MM.1S (cell line): ENCODE measurements around the gene FIBCD1.

ENCODE experiments used
- DNase-seq: peaks from one replicate; pipeline ENCODE4 v3.0.0-alpha.2; 2015
- H2AFZ ChIP-seq: fragments of 300-600 bp; sonication (generic); 2 replicates; pipeline ENCODE4 v1.6.0; 2016; ENCODE audit warnings: antibody characterized with exemption, low read length
- H3F3A ChIP-seq: fragments of 300-600 bp; sonication (generic); 2 replicates; pipeline ENCODE4 v1.6.1; 2016; ENCODE audit warnings: mild to moderate bottlenecking, antibody characterized with exemption, low read length, moderate library complexity, mixed read lengths; ENCODE audit not compliant: insufficient read depth
- H3K27ac ChIP-seq: fragments of 300-600 bp; sonication (generic); 2 replicates; pipeline ENCODE4 v1.5.1; 2016; ENCODE audit warnings: mild to moderate bottlenecking, low read length
- H3K27me3 ChIP-seq: fragments of 300-600 bp; sonication (generic); replicated peaks from 2 replicates; pipeline ENCODE4 v1.6.0; 2016; ENCODE audit warnings: low read length; ENCODE audit not compliant: insufficient read depth
- H3K36me3 ChIP-seq: fragments of 300-600 bp; sonication (generic); replicated peaks from 2 replicates; pipeline ENCODE4 v1.6.1; 2016; ENCODE audit warnings: mild to moderate bottlenecking, low read length, mixed read lengths; ENCODE audit not compliant: insufficient read depth
- H3K4me1 ChIP-seq: fragments of 300-600 bp; sonication (generic); 2 replicates; pipeline ENCODE4 v1.6.1; 2016; ENCODE audit warnings: low read length, mixed read lengths
- H3K4me2 ChIP-seq: fragments of 300-600 bp; sonication (generic); 2 replicates; pipeline ENCODE4 v1.6.0; 2016; ENCODE audit warnings: low read depth, low read length
- H3K4me3 ChIP-seq: fragments of 300-600 bp; sonication (generic); 2 replicates; pipeline ENCODE4 v1.5.1; 2016; ENCODE audit warnings: low read length, mixed read lengths
- H3K79me2 ChIP-seq: fragments of 300-600 bp; sonication (generic); 2 replicates; pipeline ENCODE4 v1.6.1; 2016; ENCODE audit warnings: mixed run types, low read length, mixed read lengths
- H3K9ac ChIP-seq: fragments of 300-600 bp; sonication (generic); 2 replicates; pipeline ENCODE4 v1.6.1; 2016; ENCODE audit warnings: low read length, mixed read lengths
- H3K9me2 ChIP-seq: fragments of 300-600 bp; sonication (generic); replicated peaks from 2 replicates; pipeline ENCODE4 v1.6.1; 2016; ENCODE audit warnings: mild to moderate bottlenecking, low read length, mixed read lengths; ENCODE audit not compliant: insufficient read depth
- H3K9me3 ChIP-seq: fragments of 300-600 bp; sonication (generic); replicated peaks from 2 replicates; pipeline ENCODE4 v1.6.1; 2016; ENCODE audit warnings: mild to moderate bottlenecking, low read length, mixed read lengths; ENCODE audit not compliant: insufficient read depth
- H4K20me1 ChIP-seq: fragments of 300-600 bp; sonication (generic); 2 replicates; pipeline ENCODE4 v1.6.1; 2016; ENCODE audit warnings: mild to moderate bottlenecking, low read length, moderate library complexity, mixed read lengths; ENCODE audit not compliant: insufficient read depth
- EZH2 ChIP-seq: fragments of 300-600 bp; sonication (generic); optimal IDR thresholded peaks from 2 replicates; pipeline ENCODE3; 2017; ENCODE audit warnings: low read depth, mild to moderate bottlenecking, antibody characterized with exemption, low read length, mixed read lengths
- EZH2phosphoT487 ChIP-seq: fragments of 300-600 bp; sonication (generic); IDR thresholded peaks from 2 replicates; pipeline ENCODE4 v1.6.1; 2018; ENCODE audit warnings: antibody characterized with exemption, low read length
- TF ChIP-seq, protein P1 (sequence below): fragments of 300-600 bp; sonication (generic); IDR thresholded peaks from 2 replicates; pipeline ENCODE4 v1.5.1; 2016; ENCODE audit warnings: antibody characterized with exemption, low read length, mixed read lengths

Gene FIBCD1

DNA sequence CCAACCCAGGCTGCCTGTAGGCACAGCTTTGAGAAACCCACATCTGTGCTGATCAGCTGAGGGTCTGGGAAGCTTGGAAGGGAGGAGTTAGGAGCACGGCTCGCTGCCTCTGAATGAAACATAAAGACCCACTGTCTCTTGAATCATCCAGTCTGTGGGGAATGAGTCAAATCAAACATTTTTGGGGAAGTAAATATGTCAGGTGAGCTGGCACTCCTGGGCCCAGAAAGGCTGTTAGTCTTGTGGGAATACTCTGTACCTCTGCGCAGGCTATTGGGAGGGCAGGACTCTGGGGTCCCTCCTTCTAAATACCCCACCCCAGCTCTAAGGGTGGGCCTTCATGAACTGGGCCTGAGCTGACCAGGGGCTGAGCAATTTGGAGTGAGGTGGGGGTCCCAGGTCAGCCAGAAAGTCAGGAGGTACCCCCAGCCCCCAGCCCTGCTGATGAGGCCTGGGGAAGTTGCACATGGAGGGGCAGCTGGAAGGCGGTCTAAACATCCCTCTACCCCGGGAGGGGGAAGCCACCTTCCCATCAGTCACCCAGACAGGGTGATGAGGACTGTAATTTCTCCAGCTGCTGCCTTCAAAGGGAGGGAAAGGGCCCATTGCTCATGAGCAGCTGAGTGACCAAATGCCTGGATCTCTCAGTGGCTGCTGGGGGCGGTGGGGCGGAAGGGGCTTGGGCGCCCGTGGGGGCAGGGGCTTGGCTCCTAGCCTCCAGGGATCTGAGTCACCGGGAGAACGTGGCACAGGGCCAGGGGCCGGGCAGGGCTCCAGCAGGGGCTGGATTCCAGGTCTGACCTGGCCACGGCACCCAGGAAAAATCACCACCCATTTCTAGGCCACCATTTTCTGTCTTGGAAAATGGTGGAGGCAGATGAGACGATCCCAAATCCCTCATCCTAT lies 10.8 kb downstream of the FIBCD1 start:
- peaks cover 99% of the 10 kb centered on the region for H3K27me3 ChIP-seq
- no peak for DNase-seq
- H3K4me1 ChIP-seq: no peaks in the 10 kb centered on the region
- no peak overlapping the region for H2AFZ ChIP-seq
- no peaks in the 10 kb centered on the region for H3K36me3 ChIP-seq
- H4K20me1 ChIP-seq: no peaks in the 10 kb centered on the region
- H3K9me2 ChIP-seq: no peaks in the 10 kb centered on the region
- H3K9me3 ChIP-seq: no peaks in the 10 kb centered on the region
- no peaks in the 10 kb centered on the region for H3F3A ChIP-seq
- H3K27ac ChIP-seq: no peak overlapping the region
- H3K79me2 ChIP-seq: no peaks in the 10 kb centered on the region
- H3K4me3 ChIP-seq: no peak overlapping the region
- no peak overlapping the region for H3K9ac ChIP-seq
- H3K4me2 ChIP-seq: no peak overlapping the region
- TF ChIP-seq EZH2: no peak
- no peak for TF ChIP-seq EZH2phosphoT487
- TF ChIP-seq, protein P1, sequence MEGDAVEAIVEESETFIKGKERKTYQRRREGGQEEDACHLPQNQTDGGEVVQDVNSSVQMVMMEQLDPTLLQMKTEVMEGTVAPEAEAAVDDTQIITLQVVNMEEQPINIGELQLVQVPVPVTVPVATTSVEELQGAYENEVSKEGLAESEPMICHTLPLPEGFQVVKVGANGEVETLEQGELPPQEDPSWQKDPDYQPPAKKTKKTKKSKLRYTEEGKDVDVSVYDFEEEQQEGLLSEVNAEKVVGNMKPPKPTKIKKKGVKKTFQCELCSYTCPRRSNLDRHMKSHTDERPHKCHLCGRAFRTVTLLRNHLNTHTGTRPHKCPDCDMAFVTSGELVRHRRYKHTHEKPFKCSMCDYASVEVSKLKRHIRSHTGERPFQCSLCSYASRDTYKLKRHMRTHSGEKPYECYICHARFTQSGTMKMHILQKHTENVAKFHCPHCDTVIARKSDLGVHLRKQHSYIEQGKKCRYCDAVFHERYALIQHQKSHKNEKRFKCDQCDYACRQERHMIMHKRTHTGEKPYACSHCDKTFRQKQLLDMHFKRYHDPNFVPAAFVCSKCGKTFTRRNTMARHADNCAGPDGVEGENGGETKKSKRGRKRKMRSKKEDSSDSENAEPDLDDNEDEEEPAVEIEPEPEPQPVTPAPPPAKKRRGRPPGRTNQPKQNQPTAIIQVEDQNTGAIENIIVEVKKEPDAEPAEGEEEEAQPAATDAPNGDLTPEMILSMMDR: no peak

DNA sequence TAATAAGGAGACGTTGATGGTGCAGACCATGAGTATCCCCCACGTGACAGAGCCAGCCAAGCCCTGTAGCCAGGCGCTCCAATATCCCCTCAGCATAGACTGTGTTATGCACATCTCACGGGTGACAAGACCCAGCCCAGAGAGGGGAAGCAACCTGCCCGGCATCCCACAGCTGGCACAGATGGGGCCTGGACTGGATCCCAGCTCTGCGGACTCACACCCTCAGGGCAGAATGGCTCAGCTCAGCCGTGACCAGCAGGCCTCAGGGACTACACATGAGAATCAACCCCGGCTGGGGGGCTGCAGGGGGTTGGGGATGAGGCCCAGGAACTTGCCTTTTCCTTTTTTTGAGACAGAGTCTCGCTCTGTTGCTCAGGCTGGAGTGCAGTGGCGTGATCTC lies 11.7 kb downstream of the FIBCD1 start:
- no peak overlapping the region for H3K4me2 ChIP-seq

DNA sequence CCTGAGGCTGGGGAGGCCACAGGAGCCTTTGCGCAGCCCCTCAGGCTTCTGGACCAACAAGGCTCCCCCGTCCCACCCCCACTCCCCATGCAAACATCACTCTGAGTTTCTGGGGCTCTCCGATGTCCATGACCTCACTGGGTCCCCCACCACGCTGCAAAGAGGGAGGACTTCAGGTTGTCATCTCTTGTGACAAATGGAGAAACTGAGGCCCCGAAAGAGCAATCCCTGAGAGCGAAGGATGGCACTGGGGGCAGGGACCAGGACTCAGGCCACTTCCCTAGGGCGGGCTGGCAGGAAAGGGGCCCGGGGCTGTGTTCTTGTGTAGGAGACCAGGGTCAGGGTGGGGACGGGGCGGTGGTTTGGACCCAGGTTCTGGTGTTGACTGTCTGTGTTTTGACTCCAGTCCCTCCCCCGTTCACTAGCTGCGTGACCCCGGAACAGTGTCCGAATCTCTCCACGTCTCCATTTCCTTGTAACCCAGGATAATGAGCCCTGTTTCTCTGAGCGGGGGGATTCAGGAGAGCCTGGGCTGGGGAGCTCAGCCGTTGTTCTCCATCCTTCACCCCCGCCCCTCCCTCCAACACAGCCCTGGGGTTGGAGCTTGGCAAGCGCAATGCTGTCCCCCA lies 13.9 kb downstream of the FIBCD1 start:
- no peak for TF ChIP-seq EZH2phosphoT487
- TF ChIP-seq EZH2: no peak
- TF ChIP-seq, protein P1: no peak
- Histone ChIP-seq H3K79me2 (no peaks in the 10 kb centered on the region), H4K20me1 (no peaks in the 10 kb centered on the region), H3K9ac (no peak overlapping the region), H3K4me1 (no peaks in the 10 kb centered on the region), H2AFZ (no peak overlapping the region), H3K27ac (no peak overlapping the region), H3K4me3 (no peak overlapping the region), H3K27me3 (peaks cover 99% of the 10 kb centered on the region), H3K9me2 (no peaks in the 10 kb centered on the region), H3F3A (no peaks in the 10 kb centered on the region), H3K4me2 (no peak overlapping the region), H3K36me3 (no peaks in the 10 kb centered on the region), H3K9me3 (no peaks in the 10 kb centered on the region)
- DNase-seq: no peak

More for the DNA sequence above, 11.7 kb downstream of the FIBCD1 start:
- no peak overlapping the region for H3K27ac ChIP-seq
- no peak overlapping the region for H3K9ac ChIP-seq
- no peaks in the 10 kb centered on the region for H3K36me3 ChIP-seq
- no peaks in the 10 kb centered on the region for H4K20me1 ChIP-seq
- no peaks in the 10 kb centered on the region for H3F3A ChIP-seq
- no peak overlapping the region for H3K4me3 ChIP-seq
- TF ChIP-seq, protein P1: no peak
- TF ChIP-seq EZH2 (no peak), EZH2phosphoT487 (no peak)
- H3K4me1 ChIP-seq: no peaks in the 10 kb centered on the region
- H3K9me3 ChIP-seq: no peaks in the 10 kb centered on the region
- no peaks in the 10 kb centered on the region for H3K79me2 ChIP-seq
- no peak for DNase-seq
- H3K9me2 ChIP-seq: no peaks in the 10 kb centered on the region
- H3K27me3 ChIP-seq: peaks cover 99% of the 10 kb centered on the region
- no peak overlapping the region for H2AFZ ChIP-seq
